Heart left ventricle (tissue), 16 donors: ENCODE results near the gene MEG3. TPM values are rescaled to one million over a fixed set of nuclear protein-coding genes. Genes with fewer than 3 reads are reported as not detected.

Source experiments
- ATAC-seq, 4 donors: fragments of 200-7000 bp; cut with Tn5 transposase; one replicate each; pipeline ENCODE4 v1.9.1; 2020 to 2022; ENCODE audit warnings: moderate library complexity in 4 of 4, mild to moderate bottlenecking in 3 of 4, moderate number of reproducible peaks in 1 of 4
- DNase-seq, 5 donors: peaks; one replicate each; pipeline ENCODE4 v3.0.0-alpha.2; 2020
- H3K27ac ChIP-seq, 12 donors: fragments of 200-600 bp; sonication (generic) in 4 of 12; one replicate each; pipeline versions ENCODE4 v1.5.0 to v1.8.0; 2016 to 2022; ENCODE audit warnings: mild to moderate bottlenecking in 2 of 12
- H3K27me3 ChIP-seq, 9 donors: fragments of 200-600 bp; sonication (generic) in 2 of 9; one replicate each; pipeline versions ENCODE4 v1.5.1 to v1.8.0; 2016 to 2022; ENCODE audit warnings: mild to moderate bottlenecking in 3 of 9
- H3K36me3 ChIP-seq, 9 donors: fragments of 200-600 bp; sonication (generic) in 2 of 9; one replicate each; pipeline versions ENCODE4 v1.5.0 to v1.8.0; 2018 to 2022; ENCODE audit warnings: mild to moderate bottlenecking in 2 of 9
- H3K4me1 ChIP-seq, 12 donors: fragments of 200-600 bp; sonication (generic) in 4 of 12; one replicate each; pipeline versions ENCODE4 v1.5.0 to v1.8.0; 2016 to 2022; ENCODE audit warnings: mild to moderate bottlenecking in 3 of 12
- H3K4me3 ChIP-seq, 12 donors: fragments of 200-600 bp; sonication (generic) in 4 of 12; one replicate each; pipeline versions ENCODE4 v1.5.0 to v1.8.0; 2017 to 2022; ENCODE audit warnings: mild to moderate bottlenecking in 9 of 12, moderate library complexity in 4 of 12
- H3K9me3 ChIP-seq, 12 donors: fragments of 200-600 bp; sonication (generic) in 4 of 12; one replicate each; pipeline versions ENCODE4 v1.5.0 to v1.8.0; 2016 to 2022; ENCODE audit warnings: mild to moderate bottlenecking in 1 of 12
- CTCF ChIP-seq, 12 donors: fragments of 200-600 bp; sonication (generic) in 4 of 12; IDR thresholded peaks; one replicate each; pipeline versions ENCODE4 v1.5.0 to v1.8.0; 2018 to 2022; ENCODE audit warnings: antibody characterized with exemption in 12 of 12, mild to moderate bottlenecking in 5 of 12
- POLR2A ChIP-seq, 2 donors: fragments of 450-650 bp; IDR thresholded peaks; one replicate each; pipeline ENCODE4 v1.6.1; 2017; ENCODE audit warnings: antibody characterized with exemption in 2 of 2, mild to moderate bottlenecking in 2 of 2, moderate library complexity in 2 of 2
- WGBS, 4 donors: extraction: QIAGEN DNeasy Blood & Tissue Kit in 2 of 4; methylation state at CpG; one replicate each; pipeline versions ENCODE4 v1.1.5 to v1.1.7; 2013 to 2018; 5-methylcytosine and 5-hydroxymethylcytosine counted together
- intact Hi-C, 10 donors: fragments of 100-400 bp; cut with DNase I; formaldehyde crosslinking; loops; one replicate each; pipeline versions ENCODE4 v1.11.1 to v1.14.2; 2022
- polyA plus RNA-seq, 2 donors: library from polyadenylated mRNA; stranded (reverse); fragments of 200-250 nt; gene quantifications; one replicate each; pipeline ENCODE4 v1.2.3, GENCODE V29; 2013
- total RNA-seq, 9 donors: library from RNA; depleted of rRNA in 2 of 9; stranded (reverse); fragments of >200 nt in 2 of 9; fragmentation: NEBNext Ultra II Directional in 3 of 9; extraction: Animal tissue kit (Norgen Biotek cat#: 25700) in 3 of 9; gene quantifications; one replicate each; pipeline versions ENCODE4 v1.1.0 to v1.2.4, GENCODE V29; 2016 to 2023
- donor health status: ischemic (EF 13 %, LVEDD 7.1; RV severe dilation, severe dysfunction).
- donor health status: healthy with polysubstance abuse.
- donor health status: DM: no; HTN: yes; CAD: no.
- donor health status: DM: no; HTN: no; CAD: no.
- donor health status: ischemic (EF 25% LVEDD 6.9; RV normal size, moderate dysfunction).
- donor health status: ischemic (EF 25% LVEDD 5.7; RV mildly dilated, moderate dysfunction).
- donor health status: healthy.
- donor health status: DM: yes; HTN: yes; CAD: no.
- donor health status: ischemic (EF 35%, LVEDD 5.7; RV mildly dilated, moderate dysfunction).
- donor health status: nonischemic (EF 11% LVEDD 7.7; RV severe dilation, severe dysfunction).
- donor health status: DM: yes; HTN: yes; CAD: no.
- donor health status: PGD.
- donor health status: ischemic (EF 29% LVEDD 5.4; RV normal size, mild dysfunction).
- donor health status: nonischemic (EF 23%, LVEDD 6.1; RV moderate dilation, normal function).

The MEG3 gene
- total and polyA plus RNA-seq, 11 donors = 3.6 to 37.7 (median 9.9) TPM

GRCh38 chr14:100802179-100802578 lies 23.7 kb upstream of the MEG3 start:
- Histone ChIP-seq H3K27me3 (peaks cover 0 to 23% (median 0%) of the 10 kb centered on the region in 9 donors), H3K27ac (no peak overlapping the region), H3K4me1 (no peaks in the 10 kb centered on the region), H3K36me3 (no peaks in the 10 kb centered on the region), H3K4me3 (no peak overlapping the region), H3K9me3 (no peaks in the 10 kb centered on the region)
- no peak for DNase-seq
- intact Hi-C loops = no loop called here
- no peak for ATAC-seq
- no peak for TF ChIP-seq CTCF (IDR thresholded peaks at IDR 0.05)
- TF ChIP-seq POLR2A (IDR thresholded peaks at IDR 0.05) = no peak
- WGBS, 4 donors = 69 to 79% (median 77%) methylated on average over 7 of the region's 7 CpGs

GRCh38 chr14:100802766-100803165 lies 23.2 kb upstream of the MEG3 start:
- no peak for ATAC-seq
- Histone ChIP-seq H3K4me1 (no peaks in the 10 kb centered on the region), H3K36me3 (no peaks in the 10 kb centered on the region), H3K27me3 (peaks cover 0 to 23% (median 0%) of the 10 kb centered on the region in 9 donors), H3K27ac (no peak overlapping the region), H3K4me3 (no peak overlapping the region), H3K9me3 (peaks cover 0 to 3% (median 0%) of the 10 kb centered on the region in 12 donors)
- 63 to 79% (median 75%) methylated on average over 5 of the region's 5 CpGs for WGBS, 4 donors
- no peak for TF ChIP-seq POLR2A (IDR thresholded peaks at IDR 0.05)
- TF ChIP-seq CTCF (IDR thresholded peaks at IDR 0.05) = no peak
- peak in 1 of 5 donors; percentile 1 for DNase-seq
- intact Hi-C loops = no loop called here

GRCh38 chr14:100803226-100803625 lies 22.7 kb upstream of the MEG3 start:
- H3K36me3 ChIP-seq = no peaks in the 10 kb centered on the region
- 81 to 89% (median 86%) methylated on average over 8 of the region's 8 CpGs for WGBS, 4 donors
- intact Hi-C loops = no loop called here
- H3K4me3 ChIP-seq = no peak overlapping the region
- ATAC-seq (no peak), DNase-seq (peak in 1 of 5 donors; percentile 8)
- TF ChIP-seq CTCF (IDR thresholded peaks at IDR 0.05) (no peak), POLR2A (IDR thresholded peaks at IDR 0.05) (no peak)
- H3K27me3 ChIP-seq = peaks cover 0 to 23% (median 0%) of the 10 kb centered on the region in 9 donors
- H3K4me1 ChIP-seq = no peaks in the 10 kb centered on the region
- H3K27ac ChIP-seq = no peak overlapping the region
- H3K9me3 ChIP-seq = peaks cover 0 to 8% (median under 1%) of the 10 kb centered on the region in 12 donors

- Histone ChIP-seq H3K4me3 (no peak overlapping the region), H3K36me3 (no peaks in the 10 kb centered on the region), H3K27ac (no peak overlapping the region), H3K4me1 (no peaks in the 10 kb centered on the region), H3K9me3 (peaks cover 0 to 12% (median 2%) of the 10 kb centered on the region in 12 donors), H3K27me3 (peaks cover 0 to 23% (median 0%) of the 10 kb centered on the region in 9 donors)
- no peak for TF ChIP-seq POLR2A (IDR thresholded peaks at IDR 0.05)
- no peak for TF ChIP-seq CTCF (IDR thresholded peaks at IDR 0.05)
- WGBS, 4 donors = 87 to 89% (median 88%) methylated on average over 14 of the region's 14 CpGs
- ATAC-seq (no peak), DNase-seq (peak in 2 of 5 donors; percentile 18 to 37)
- intact Hi-C loops = no loop called here
Measured at GRCh38 chr14:100803676-100804075, 22.2 kb upstream of the MEG3 start.
